ENCODE measurements around the gene SMAD5.

GRCh38 chr5:136129445-136129844 is 3.2 kb upstream of the SMAD5 start:
- TF ChIP-seq CTCF (conservative IDR thresholded peaks at IDR 0.05; ENCODE audit: low read depth, low read length) (no peak), MXI1 (IDR thresholded peaks at IDR 0.05; ENCODE audit: borderline replicate concordance, low read depth, low read length) (no peak), SMC3 (IDR thresholded peaks at IDR 0.05; ENCODE audit: low read depth, low read length) (no peak), POLR2A (IDR thresholded peaks at IDR 0.05; ENCODE audit: low read depth, low read length) (no peak)
